GM12891 (cell line): Measurements from ENCODE around the gene CTCF.
A peak's percentile ranks its signal among the peaks of the same experiment; 100 is the strongest.

Experiments
- DNase-seq: peaks from one replicate; pipeline ENCODE4 v3.0.0; 2011; ENCODE audit warnings: low spot score; ENCODE audit not compliant: insufficient read length
- FAIRE-seq: peaks from 2 replicates; lab custom pipeline; 2011; peaks lifted over from hg19 to GRCh38; lab: Jason Lieb, UNC
- PAX5 ChIP-seq: IDR thresholded peaks from 2 replicates; pipeline ENCODE4 v1.6.1; 2011; ENCODE audit warnings: low read length, moderate library complexity, mild to moderate bottlenecking; ENCODE audit not compliant: insufficient read depth, severe bottlenecking
- POLR2A ChIP-seq: IDR thresholded peaks from 2 replicates; pipeline ENCODE4 v1.6.1; 2011; ENCODE audit warnings: low read depth, low read length, control low read depth
- POLR2AphosphoS5 ChIP-seq: IDR thresholded peaks from 2 replicates; pipeline ENCODE4 v1.6.1; 2011; ENCODE audit warnings: low read depth, low read length, control low read depth
- POU2F2 ChIP-seq: IDR thresholded peaks from 2 replicates; pipeline ENCODE4 v1.6.1; 2011; ENCODE audit warnings: low read depth, mild to moderate bottlenecking, control low read depth, low read length, moderate library complexity
- SPI1 ChIP-seq: IDR thresholded peaks from 2 replicates; pipeline ENCODE4 v1.6.1; 2011; ENCODE audit warnings: low read depth, low read length, control low read depth
- TAF1 ChIP-seq: IDR thresholded peaks from 2 replicates; pipeline ENCODE4 v1.6.1; 2011; ENCODE audit warnings: low read depth, low read length, control low read depth

The CTCF gene

GRCh38 chr16:67543036-67543435, 19.3 kb upstream of the CTCF start:
- no peak for FAIRE-seq
- TF ChIP-seq TAF1 (no peak), POU2F2 (no peak), SPI1 (no peak), POLR2AphosphoS5 (no peak), POLR2A (no peak), PAX5 (no peak)
- DNase-seq = no peak

GRCh38 chr16:67543582-67543981, 18.7 kb upstream of the CTCF start:
- FAIRE-seq (no peak), DNase-seq (no peak)
- TF ChIP-seq POU2F2 (no peak), PAX5 (no peak), TAF1 (no peak)

GRCh38 chr16:67544329-67544841, 17.9 kb upstream of the CTCF start:
- FAIRE-seq (no peak), DNase-seq (no peak)
- TF ChIP-seq TAF1 (no peak), POLR2AphosphoS5 (no peak), POU2F2 (no peak), PAX5 (no peak), SPI1 (no peak), POLR2A (no peak)

GRCh38 chr16:67544844-67545664, 17.3 kb upstream of the CTCF start:
- FAIRE-seq (no peak), DNase-seq (no peak)
- TF ChIP-seq TAF1 (no peak), SPI1 (no peak), POLR2A (no peak)

- DNase-seq = no peak
- no peak for TF ChIP-seq POLR2A
- no peak for TF ChIP-seq TAF1
- no peak for TF ChIP-seq SPI1
- TF ChIP-seq POLR2AphosphoS5 = no peak
- TF ChIP-seq POU2F2 = no peak
- TF ChIP-seq PAX5 = no peak
- FAIRE-seq = no peak
These were observed 16.7 kb upstream of the CTCF start for GRCh38 chr16:67545665-67546024.

GRCh38 chr16:67546091-67546501, 16.2 kb upstream of the CTCF start:
- DNase-seq (no peak), FAIRE-seq (no peak)
- no peak for TF ChIP-seq SPI1
- no peak for TF ChIP-seq POLR2A
- TF ChIP-seq POU2F2 = no peak
- TF ChIP-seq TAF1 = no peak
- TF ChIP-seq POLR2AphosphoS5 = no peak
- no peak for TF ChIP-seq PAX5

- DNase-seq (peak; percentile 77), FAIRE-seq (peak; percentile 47)
- TF ChIP-seq SPI1 = peak; percentile 72
- no peak for TF ChIP-seq PAX5
- TF ChIP-seq TAF1 = no peak
- 0 out of 2 replicates have a peak, but pooled peaks have one; percentile 43 for TF ChIP-seq POU2F2
- no peak for TF ChIP-seq POLR2AphosphoS5
- no peak for TF ChIP-seq POLR2A
These were observed 15.4 kb upstream of the CTCF start for GRCh38 chr16:67546761-67547422.

- TF ChIP-seq POU2F2 (no peak), TAF1 (no peak), PAX5 (no peak), POLR2AphosphoS5 (no peak), SPI1 (no peak), POLR2A (no peak; the same call in 1 of the 2 replicates)
- no peak for FAIRE-seq
- DNase-seq = no peak
These were observed 14.7 kb upstream of the CTCF start for GRCh38 chr16:67547423-67548264.
